HG03159 (cell line): ENCODE measurements around the gene CHSY1.
A peak's percentile ranks its signal among the peaks of the same experiment; 100 is the strongest.
"Not testable (repeated sequence)": the region's sequence is repeated elsewhere in the genome, so short reads cannot be mapped to it uniquely, and the experiment has no call there.

ENCODE experiments used
- ATAC-seq: cut with Tn5 transposase; IDR thresholded peaks from one replicate; pipeline ENCODE4 v1.9.1; 2021; ENCODE audit warnings: mild to moderate bottlenecking, moderate library complexity; ENCODE audit not compliant: unreplicated experiment

The CHSY1 gene

DNA sequence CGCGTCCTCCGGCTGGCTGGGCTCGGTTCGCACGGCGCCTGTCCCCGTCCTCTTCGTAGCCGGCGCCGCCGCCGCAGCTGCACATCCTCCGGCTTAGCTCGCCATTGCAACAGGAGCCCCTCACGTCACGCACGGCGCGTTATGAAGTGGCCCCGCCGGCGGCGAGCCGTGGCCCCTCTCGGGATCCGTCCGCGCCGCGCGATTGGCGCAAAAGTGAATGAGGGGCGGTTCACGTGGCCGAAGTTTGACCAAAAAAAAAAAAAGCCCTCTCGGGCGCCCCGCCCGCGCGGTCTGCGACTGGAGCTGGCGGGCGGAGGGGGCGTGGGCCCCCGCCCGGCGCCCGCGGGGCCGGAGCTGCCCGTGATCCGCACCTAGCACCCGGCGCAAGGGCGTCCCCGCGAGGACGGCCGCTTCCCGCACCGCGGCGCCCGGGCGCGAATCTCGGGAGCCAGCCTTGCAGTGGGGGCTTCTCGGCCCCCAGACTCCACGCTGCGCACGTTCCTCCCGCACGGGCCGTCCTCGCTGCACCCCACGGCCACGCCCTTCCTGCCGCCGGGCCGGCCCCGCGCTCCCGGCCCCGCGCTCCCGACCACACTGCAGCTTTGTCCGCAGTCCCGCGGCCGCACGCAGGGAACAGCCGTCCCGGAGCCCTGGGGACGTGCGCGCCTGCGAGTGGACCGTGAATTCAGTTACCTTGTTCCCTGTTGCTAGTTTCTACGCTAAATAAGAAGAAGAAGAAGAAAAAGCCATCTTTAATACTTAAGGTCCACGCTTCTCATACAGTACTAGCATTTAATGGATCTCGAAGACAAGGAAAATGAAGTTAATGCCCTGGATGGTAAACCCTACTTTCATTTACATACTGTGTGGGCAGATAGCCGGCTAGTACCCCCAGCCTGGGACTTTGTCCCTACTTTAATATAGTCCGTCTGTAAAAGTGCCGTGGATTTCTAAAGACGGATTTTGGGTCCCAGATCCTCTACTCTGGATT, at the start of gene CHSY1:
Gene CHSY1 (minus strand): TSS at position 219 of the 991 bp plus-strand sequence. CDS start 592 bp downstream, outside the sequence.
- peak; percentile 59 for ATAC-seq

GRCh38 chr15:101296418-101297405, 44.9 kb upstream of the CHSY1 start:
- ATAC-seq = no peak

GRCh38 chr15:101295607-101296161, 43.8 kb upstream of the CHSY1 start:
- no peak for ATAC-seq

GRCh38 chr15:101294731-101295606, 43.1 kb upstream of the CHSY1 start, which contains the start of gene SNRPA1:
Gene SNRPA1 (minus strand): TSS chr15:101295248. CDS start chr15:101295178, 70 bp downstream.
- peak; percentile 80 for ATAC-seq

DNA sequence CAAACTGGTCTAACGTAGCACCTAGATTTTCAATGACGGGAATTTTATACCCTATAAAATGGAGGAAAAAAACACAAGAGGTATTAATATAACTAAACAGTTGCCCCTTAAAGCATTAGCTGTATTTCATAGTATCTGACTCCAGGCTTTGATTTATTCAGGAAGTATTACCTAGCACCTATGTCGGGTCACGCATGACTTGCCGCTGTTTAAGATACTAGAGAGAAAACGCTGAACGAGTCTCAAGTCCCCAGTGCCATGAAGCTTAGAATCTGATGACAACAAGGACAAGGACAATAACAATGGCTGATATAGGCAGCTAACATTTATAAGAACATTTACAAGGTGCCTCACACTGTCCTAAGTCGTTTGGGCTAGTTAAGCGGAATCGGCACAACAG, 41.3 kb upstream of the CHSY1 start:
- ATAC-seq = no peak

GRCh38 chr15:101288905-101289513, 37.2 kb upstream of the CHSY1 start:
- no peak for ATAC-seq

GRCh38 chr15:101287342-101287741, 35.5 kb upstream of the CHSY1 start:
- ATAC-seq = not testable (repeated sequence)

DNA sequence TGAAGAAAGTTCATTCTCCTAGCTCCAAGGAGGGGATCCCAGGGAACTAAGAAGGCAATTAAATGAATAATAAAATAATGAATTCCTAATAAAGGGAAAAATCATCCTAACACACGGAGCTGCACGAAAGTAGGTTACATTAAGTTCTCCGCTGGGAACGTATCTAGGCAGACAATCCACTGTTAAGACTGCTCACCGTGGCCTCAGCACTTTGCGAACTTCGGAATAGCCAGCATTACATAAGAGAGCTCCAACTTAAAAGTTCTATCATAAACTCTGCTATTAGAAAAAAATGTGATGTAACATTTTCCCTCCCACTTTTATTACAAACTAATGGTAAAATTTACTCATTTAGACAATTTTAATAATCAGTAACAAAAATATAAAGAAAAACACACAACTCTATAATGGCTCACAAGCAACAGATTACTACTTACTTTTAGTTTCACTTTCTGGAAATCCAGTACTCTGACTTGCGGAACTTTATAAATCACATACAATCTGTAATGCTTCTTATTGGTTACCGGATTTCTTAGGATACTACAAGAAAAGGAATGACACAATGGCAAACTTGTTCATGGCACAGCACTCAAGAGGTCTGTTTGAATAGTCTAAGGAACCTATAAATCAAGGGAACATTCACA, 34.7 kb upstream of the CHSY1 start:
- ATAC-seq = no peak

GRCh38 chr15:101283931-101284330, 32.1 kb upstream of the CHSY1 start:
- no peak for ATAC-seq

DNA sequence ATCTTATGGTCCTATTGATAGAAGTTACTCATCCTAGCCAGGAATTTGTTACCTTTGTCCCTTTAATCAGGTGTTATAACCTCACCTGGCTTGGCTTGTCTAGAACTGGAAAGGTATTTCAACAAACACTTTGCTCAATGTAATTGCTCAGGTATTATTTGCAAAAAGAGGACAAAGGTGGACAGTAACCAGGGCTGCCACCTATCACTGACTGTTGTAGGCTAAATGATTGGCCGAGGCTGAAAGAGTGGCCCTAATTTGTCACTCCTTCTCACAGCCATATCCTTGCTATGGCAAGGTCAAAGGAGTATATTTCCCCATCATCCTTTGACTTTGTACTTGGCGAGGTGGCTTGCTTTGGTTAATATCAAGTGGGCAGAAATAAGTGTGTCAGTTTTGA, 28.2 kb upstream of the CHSY1 start:
- no peak for ATAC-seq

DNA sequence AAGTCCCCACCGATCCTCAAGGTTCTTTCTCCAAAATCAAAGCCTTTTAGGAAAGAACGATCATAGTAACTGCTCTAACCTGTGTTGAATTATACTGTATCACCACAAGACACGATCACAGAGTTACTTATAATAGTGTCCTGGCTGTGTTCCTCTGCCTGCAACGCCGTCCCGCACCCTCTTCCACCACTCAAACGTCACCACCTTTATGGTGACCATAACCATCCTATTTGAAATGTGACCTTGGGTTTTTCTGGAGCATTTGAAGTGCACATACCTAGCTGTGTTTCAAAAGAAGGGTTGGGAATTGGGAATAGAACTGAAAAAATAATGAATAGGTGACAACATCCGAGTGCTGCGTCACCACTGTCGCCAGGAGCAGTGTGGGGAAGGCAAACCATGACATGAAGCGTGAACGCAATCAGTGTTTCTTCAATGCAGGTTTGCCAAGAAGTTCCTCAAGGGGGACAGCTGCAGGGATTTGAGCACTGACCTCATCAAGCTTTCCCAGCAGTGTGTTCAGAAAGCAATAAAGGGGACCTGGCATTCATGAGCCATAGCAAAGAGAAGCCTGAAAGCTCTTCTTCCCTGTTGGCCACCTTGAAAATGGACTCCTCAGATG, 26.2 kb upstream of the CHSY1 start:
- ATAC-seq = no peak

- peak; percentile 91 for ATAC-seq
Measured at GRCh38 chr15:101277038-101277822, 25.4 kb upstream of the CHSY1 start, which contains the start of gene SELENOS. Gene SELENOS (minus strand): TSS chr15:101277485. CDS start chr15:101277417, 68 bp downstream.

DNA sequence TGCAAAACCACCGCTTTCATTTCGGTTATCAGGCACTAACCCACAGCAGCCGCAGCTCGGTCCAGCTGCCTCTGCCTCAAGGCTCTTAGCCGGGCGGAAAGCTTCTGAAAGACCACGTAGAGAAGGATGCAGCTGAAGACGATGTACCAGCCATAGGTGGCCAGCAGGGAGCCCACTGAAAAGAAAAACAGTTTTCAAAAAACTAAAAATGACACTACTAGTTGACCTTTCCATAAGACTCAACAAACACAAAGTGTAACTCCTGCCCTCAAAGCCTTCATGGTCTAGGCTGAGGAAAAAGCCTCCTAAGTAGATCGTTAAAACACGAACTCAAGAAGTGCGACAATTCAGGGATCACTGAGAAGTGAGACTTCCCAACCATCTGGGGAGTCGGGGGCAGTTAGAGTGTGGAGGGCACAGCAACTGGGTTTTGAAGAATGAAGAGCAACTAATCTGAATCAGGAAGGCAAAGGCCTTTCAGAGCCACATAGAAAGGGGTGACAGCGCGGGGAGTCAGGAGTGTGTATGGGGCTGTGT, 24.7 kb upstream of the CHSY1 start:
- ATAC-seq = peak; percentile 39

- no peak for ATAC-seq
Measured at GRCh38 chr15:101275018-101275417, 23.2 kb upstream of the CHSY1 start.

DNA sequence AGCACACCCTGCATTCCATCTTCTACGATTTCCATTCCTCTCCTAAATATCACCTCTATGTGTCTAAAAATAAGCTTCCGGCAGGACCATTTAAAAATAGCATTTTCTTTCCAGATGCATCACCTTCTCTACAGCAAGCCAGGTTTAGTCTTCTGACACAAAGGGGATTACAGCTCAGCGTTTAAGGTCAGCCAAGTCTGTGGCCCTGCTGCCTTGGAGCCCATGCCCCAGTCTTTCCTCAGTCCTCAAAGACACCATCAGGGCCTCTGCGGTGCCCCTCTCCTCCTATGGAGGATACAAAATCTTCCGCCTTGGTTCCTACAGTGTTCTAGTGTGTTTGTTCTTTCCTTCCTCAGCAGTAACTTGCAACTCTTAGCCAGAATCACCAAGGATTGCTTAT, 21.7 kb upstream of the CHSY1 start:
- ATAC-seq = no peak

DNA sequence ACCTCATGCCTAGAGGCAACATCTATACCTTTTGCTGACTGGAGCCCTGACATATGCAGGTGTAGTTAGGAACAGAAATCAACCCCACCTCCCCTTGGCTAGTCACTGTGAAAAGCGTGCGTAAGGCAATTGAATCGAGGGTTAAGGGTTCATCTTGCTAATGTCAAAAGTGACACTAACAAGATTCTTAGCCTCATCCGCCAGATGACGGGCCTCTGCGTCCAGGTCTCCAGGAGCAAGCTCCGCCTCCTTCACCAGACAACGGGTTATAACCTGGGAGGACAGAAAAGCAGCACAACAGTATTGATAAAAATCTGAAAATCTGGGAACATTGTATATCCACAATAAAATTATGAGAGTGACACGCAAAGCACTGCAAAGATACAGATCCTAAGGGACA, 20.7 kb upstream of the CHSY1 start:
- ATAC-seq = no peak

GRCh38 chr15:101269479-101270223, 17.8 kb upstream of the CHSY1 start:
- no peak for ATAC-seq
